ENCODE data around the gene TCERG1. TPM values are rescaled to one million over a fixed set of nuclear protein-coding genes. Genes with fewer than 3 reads are reported as not detected.

Gene TCERG1
- total and polyA plus RNA-seq, 9 of the 15 experiments (the other 6 are each of a cell fraction or from before 2014, with no cell fraction given): 50.3 to 148 (median 119) TPM

- TF ChIP-seq MGA (IDR thresholded peaks at IDR 0.05) (no peak), NKRF (IDR thresholded peaks at IDR 0.05; ENCODE audit: borderline replicate concordance) (peak; percentile 72), NCOA2 (IDR thresholded peaks at IDR 0.05; ENCODE audit: partially characterized antibody in 2 of 2) (no peak), NCOA1 (IDR thresholded peaks at IDR 0.05; ENCODE audit: low read depth) (no peak), FOXJ3 (CRISPR knock-in tag; IDR thresholded peaks at IDR 0.05) (no peak), ZNF280A (IDR thresholded peaks at IDR 0.05; ENCODE audit: low read depth, partially characterized antibody) (no peak), ZBTB7A (IDR thresholded peaks at IDR 0.05; ENCODE audit: borderline replicate concordance, control insufficient read depth, low read depth, low read length) (peak; percentile 39; the same call in 1 of the 2 replicates), TEAD2 (tag; IDR thresholded peaks at IDR 0.05) (no peak), ZNF639 (CRISPR knock-in tag; conservative IDR thresholded peaks at IDR 0.05 in 1 of 2, IDR thresholded peaks at IDR 0.05 in 1 of 2) (no peak)
Observed at GRCh38 chr5:146447734-146448380, 724 bp downstream of the TCERG1 start (continued).
